Stimulated activated CD8-positive, alpha-beta memory T cell treated with anti-CD3 and anti-CD28 coated beads, Interleukin-15, amount 100 ng/mL, for 4 hours (primary cell): ENCODE data around the gene FLT4.
"Not testable (repeated sequence)": the region's sequence is repeated elsewhere in the genome, so short reads cannot be mapped to it uniquely, and the experiment has no call there.

Source experiments
- DNase-seq, 2 donors: peaks; one replicate each; pipeline ENCODE4 v3.0.0-alpha.2; 2020; ENCODE audit warnings: low read depth in 2 of 2

FLT4 gene

GRCh38 chr5:180649297-180650039 lies at the start of gene FLT4:
Gene FLT4, minus strand, starts transcription at chr5:180649600. Its CDS starts 55 bp downstream, at chr5:180649545.
- DNase-seq: no peak

DNA sequence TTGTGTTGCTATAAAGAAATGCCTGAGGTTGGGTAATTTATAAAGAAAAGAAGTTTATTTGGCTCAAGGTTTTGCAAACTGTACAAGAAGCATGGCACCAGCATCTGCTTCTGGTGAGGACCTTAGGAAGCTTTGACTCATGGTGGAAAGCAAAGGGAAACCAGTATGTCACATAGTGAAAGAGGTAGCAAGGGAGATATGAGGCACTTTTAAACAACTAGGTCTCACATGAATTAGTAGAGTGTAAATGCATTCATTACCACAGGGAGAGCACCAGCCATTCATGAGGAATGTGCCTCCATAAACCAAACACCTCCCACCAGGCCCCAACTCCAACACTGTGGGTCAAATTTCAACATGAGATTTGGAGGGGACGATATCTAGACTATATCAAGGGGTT lies 49.6 kb upstream of the FLT4 start:
- DNase-seq: no peak

- DNase-seq: no peak
These were observed 46.7 kb upstream of the FLT4 start for GRCh38 chr5:180696116-180696515.

DNA sequence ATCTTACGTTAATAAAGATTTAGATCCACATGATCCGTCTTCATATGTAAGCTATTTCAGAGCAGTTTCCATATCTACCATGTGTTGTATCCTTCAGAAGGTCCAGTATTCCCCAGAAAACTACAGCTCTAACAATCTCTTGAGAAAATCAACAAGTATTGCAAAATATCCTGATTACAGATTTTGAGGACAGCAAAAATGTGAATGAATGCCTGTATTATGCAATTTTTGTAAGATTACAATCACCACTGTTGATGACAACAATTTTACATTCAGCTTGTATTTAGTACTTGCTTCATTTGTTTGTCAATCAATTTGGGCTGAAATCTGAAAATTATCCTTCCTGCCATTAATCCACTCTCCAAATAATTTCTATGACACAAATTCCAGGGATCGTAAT lies 43.0 kb upstream of the FLT4 start:
- no peak for DNase-seq

GRCh38 chr5:180691046-180691445 lies 41.6 kb upstream of the FLT4 start:
- DNase-seq: no peak

DNA sequence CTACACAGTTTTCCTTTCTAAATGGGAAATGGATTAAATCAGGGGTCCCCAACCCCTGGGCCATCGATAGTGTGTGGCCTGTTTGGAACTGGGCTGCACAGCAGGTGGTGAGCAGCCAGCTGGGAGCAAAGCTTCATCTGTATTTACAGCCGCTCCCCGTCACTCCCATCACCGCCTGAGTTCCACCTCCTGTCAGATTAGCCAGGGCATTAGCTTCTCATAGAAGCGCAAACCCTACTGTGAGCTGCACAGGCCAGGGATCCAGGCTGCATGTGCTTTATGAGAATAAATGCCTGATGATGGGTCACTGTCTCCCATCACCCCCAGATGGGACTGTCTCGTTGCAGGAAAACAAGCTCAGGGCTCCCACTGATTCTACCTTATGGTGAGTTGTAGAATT lies 41.2 kb upstream of the FLT4 start:
- no peak for DNase-seq

DNA sequence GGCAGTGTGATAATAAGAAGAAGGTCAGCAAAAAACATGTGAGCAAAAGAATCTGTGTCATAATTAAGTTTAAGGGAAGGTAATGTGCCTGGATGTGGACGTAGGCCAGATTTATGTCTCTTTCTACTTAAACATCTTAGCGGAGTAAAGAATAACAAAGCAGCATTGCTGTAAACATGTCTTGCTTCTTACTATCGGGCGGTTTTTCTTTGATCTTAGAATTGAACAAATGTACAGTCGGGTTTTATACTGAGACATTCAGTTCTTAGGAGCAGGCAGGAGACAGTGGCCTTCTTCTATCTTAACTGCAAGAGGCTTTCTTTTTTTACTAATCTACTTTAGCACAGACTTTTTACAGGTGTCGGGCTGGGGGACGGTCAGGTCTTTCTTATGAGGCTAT lies 40.4 kb upstream of the FLT4 start:
- DNase-seq: no peak

GRCh38 chr5:180689071-180689694 lies 39.8 kb upstream of the FLT4 start:
- peak in 1 of 2 donors; percentile 10 for DNase-seq

DNA sequence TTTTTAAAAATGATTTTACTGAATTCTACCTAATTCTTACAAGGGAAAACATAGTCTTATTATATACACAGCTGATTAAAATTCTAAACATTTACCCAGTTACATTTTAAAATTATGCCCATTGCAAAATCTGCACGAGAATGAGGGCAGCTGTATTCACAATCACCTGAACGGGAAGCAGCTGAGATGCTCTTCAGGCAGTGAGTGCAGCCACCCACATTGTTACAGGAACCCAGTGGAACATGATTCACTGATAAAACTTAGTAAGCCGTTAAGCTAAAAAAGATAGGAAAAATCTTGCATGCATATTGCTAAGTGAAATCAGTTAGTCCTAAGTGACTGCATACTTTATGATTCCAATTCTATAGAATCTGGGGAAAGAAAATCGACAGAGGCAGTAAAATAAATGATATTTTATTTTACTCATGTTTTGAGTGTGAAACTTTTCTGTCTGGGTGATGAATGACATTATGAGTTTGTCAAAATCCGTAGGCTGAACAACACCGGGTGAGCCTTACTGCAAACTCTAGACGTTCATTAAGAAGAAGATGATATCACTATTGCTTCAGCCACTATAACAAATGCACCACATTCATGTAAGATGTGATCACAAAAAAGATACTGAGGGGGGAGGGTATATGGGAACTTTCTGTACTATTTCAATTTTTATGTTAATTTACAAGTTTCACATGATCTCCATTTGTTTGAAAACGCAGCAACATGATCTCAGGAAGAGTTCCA lies 39.1 kb upstream of the FLT4 start:
- no peak for DNase-seq

GRCh38 chr5:180686799-180687198 lies 37.4 kb upstream of the FLT4 start:
- DNase-seq: not testable (repeated sequence)

GRCh38 chr5:180684623-180685161 lies 35.3 kb upstream of the FLT4 start:
- DNase-seq: no peak

DNA sequence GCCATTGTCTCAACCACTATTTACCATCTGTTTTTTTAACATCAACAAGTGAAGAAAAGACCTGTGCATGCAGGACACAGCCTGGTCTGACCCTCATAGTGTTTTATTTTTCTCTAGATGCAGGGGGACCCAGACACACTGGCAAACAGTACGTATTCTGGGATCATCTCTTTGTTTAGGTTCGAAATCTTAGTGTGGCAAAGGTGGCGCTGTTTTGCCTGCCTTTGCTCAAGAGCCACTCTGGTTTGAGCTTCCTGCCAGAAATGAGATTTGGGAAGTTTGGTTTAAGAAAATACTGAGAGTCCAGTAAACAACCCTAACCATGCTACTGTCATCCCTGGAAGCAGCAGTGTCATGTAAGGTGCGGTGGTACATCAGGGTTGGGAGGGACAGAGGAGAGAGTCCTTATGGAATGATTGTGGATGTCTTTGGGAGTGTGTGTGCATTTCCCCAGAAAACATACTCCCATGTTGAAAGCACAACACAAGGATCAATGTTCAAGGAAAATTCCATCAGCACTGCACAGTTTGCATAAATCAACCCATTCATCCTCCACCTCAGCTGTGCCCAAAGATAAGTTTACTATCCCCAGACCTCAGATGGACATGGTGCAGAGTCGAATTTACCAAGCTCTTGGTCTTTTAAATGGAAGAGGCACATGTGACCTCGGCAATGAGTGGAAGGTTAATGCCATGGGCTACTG lies 34.0 kb upstream of the FLT4 start:
- DNase-seq: no peak

DNA sequence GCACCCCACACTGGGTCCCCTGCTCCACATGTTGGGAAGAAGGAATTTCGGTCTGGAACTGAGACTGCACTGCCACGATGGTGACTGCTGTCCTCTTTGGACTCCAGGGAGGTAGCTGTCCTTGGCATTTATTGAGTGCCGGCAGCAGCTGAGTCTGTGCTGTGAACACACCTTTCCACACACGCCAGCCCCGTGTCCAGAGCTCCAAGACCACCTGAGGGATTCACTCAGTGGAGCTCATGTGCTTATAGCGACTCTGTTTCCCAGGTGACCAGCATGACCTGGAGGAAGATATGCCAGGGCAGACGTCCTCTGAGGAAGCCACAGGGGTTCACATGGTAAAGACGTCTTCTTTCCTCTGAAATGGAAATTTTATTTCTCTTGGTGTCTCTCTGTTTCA lies 33.2 kb upstream of the FLT4 start:
- no peak for DNase-seq

- DNase-seq: not testable (repeated sequence)
These were observed 32.6 kb upstream of the FLT4 start for GRCh38 chr5:180682008-180682407.

DNA sequence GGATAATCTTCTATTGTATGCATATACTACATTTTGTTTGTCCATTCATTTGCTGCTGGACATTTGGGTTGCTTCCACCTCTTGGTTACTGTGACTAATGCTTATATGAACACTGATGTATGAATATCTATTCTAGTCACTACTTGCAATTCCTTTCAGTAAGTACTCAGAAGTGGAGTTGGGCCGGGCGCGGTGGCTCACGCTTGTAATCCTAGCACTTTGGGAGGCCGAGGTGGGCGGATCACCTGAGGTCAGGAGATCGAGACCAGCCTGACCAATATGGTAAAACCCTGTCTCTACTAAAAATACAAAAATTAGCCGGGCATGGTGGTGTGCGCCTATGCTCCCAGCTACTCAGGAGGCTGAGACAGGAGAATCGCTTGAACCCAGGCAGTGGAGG lies 28.9 kb upstream of the FLT4 start:
- not testable (repeated sequence) for DNase-seq

DNA sequence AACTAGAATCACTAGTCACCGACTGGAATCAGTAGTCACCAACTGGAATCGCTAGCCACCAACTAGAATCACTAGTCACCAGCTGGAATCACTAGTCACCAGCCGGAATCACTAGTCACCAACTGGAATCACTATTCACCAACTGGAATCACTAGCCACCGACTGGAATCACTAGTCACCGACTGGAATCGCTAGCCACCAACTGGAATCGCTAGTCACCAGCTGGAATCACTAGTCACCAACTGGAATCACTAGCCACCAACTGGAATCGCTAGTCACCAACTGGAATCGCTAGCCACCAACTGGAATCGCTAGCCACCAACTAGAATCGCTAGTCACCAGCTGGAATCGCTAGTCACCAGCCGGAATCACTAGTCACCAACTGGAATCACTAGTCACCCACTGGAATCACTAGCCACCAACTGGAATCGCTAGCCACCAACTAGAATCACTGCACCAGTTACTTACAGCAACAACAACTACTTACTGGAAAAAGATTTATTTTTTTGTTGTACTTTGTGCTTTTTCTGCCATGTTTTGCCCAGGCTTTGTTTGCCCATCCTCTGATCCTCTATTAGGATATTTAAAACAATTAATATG lies 25.7 kb upstream of the FLT4 start:
- DNase-seq: no peak

GRCh38 chr5:180674090-180674475 lies 24.7 kb upstream of the FLT4 start:
- DNase-seq: not testable (repeated sequence)

- no peak for DNase-seq
These were observed 24.1 kb upstream of the FLT4 start for GRCh38 chr5:180673371-180674089.

- DNase-seq: not testable (repeated sequence)
These were observed 22.6 kb upstream of the FLT4 start for GRCh38 chr5:180671958-180672524.

DNA sequence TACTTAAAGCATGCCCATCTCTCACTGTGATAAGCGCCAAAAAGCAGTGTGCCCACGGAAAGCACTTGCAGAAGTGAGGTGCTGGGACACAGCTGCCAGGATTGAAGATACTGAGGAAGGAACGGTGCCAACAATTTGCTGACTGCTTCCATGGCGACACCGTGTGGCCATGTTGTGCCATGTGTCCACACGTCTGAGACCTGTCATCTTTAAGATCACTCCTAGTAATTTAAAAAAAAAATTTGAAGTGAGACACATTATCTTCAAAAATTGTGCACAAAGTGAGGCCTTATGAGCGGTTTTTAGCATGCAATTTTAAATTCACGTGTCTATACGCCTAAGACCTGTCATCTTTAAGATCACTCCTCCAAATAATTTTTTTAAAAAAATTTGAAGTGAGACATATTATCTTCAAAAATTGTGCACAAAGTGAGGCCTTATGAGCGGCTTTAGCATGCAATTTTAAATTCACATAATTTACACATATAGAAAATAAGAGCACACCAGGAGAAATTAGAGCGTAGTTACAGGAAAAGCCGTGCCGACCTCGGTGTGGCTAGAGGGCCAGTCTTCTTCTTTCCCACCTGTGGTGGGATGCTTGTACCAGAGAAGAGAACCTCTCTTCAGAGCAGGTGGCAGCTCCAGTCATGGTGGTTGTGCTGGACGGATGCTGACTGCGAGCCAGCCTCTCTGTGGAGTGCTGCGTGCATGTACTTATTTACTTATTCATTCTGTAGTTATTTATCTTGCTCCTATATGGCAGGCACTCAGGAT lies 21.4 kb upstream of the FLT4 start:
- peak in 1 of 2 donors; percentile 11 for DNase-seq
